ENCODE measurements around the gene NPB. TPM values are rescaled to one million over a fixed set of nuclear protein-coding genes. Genes with fewer than 3 reads are reported as not detected.
A peak's percentile ranks its signal among the peaks of the same experiment; 100 is the strongest.

NPB gene
- total and polyA plus RNA-seq, 9 donors, result 0.43 to 3.1 (median 1.3) TPM

GRCh38 chr17:81934850-81935708 is 33.0 kb downstream of the NPB start:
- 85 to 89% (median 87%) methylated on average over 38 of the region's 38 CpGs for WGBS, 3 donors
- H3K36me3 ChIP-seq, result no peaks in the 10 kb centered on the region

GRCh38 chr17:81935709-81936084 is 33.7 kb downstream of the NPB start:
- no peak overlapping the region for H3K4me3 ChIP-seq
- H3K36me3 ChIP-seq, result no peaks in the 10 kb centered on the region
- H3K27ac ChIP-seq, result no peak overlapping the region
- intact Hi-C loops (cut with DNase I), result no loop called here
- H3K27me3 ChIP-seq, result no peaks in the 10 kb centered on the region
- H3K9me3 ChIP-seq, result no peaks in the 10 kb centered on the region
- no peak for TF ChIP-seq POLR2A (IDR thresholded peaks at IDR 0.05)
- TF ChIP-seq CTCF (IDR thresholded peaks at IDR 0.05), result no peak
- TF ChIP-seq EP300 (IDR thresholded peaks at IDR 0.05), result no peak
- peaks cover 6% of the 10 kb centered on the region for H3K4me1 ChIP-seq (ENCODE audit: insufficient read depth)
- peak in 2 of 5 donors; percentile 17 to 29 for DNase-seq
- 81 to 83% (median 81%) methylated on average over 6 of the region's 6 CpGs for WGBS, 3 donors

More at GRCh38 chr17:81934850-81935708, 33.0 kb downstream of the NPB start:
- intact Hi-C loops (cut with DNase I), result no loop called here
- H3K4me1 ChIP-seq (ENCODE audit: insufficient read depth), result peaks cover 4% of the 10 kb centered on the region
- peak in 2 of 5 donors; percentile 21 to 26 for DNase-seq
- TF ChIP-seq CTCF (IDR thresholded peaks at IDR 0.05) (no peak), POLR2A (IDR thresholded peaks at IDR 0.05) (no peak), EP300 (IDR thresholded peaks at IDR 0.05) (no peak)
- no peak overlapping the region for H3K27ac ChIP-seq
- no peaks in the 10 kb centered on the region for H3K9me3 ChIP-seq
- no peak overlapping the region for H3K4me3 ChIP-seq
- no peaks in the 10 kb centered on the region for H3K27me3 ChIP-seq

- 55 to 70% (median 70%) methylated on average over 13 to 15 of the region's 15 CpGs for WGBS, 3 donors
- intact Hi-C loops (cut with DNase I), result no loop called here
- TF ChIP-seq CTCF (IDR thresholded peaks at IDR 0.05) (no peak), EP300 (IDR thresholded peaks at IDR 0.05) (no peak), POLR2A (IDR thresholded peaks at IDR 0.05) (no peak)
- Histone ChIP-seq H3K27ac (no peak overlapping the region), H3K4me1 (ENCODE audit: insufficient read depth) (peaks cover 6% of the 10 kb centered on the region), H3K9me3 (no peaks in the 10 kb centered on the region), H3K27me3 (no peaks in the 10 kb centered on the region), H3K36me3 (no peaks in the 10 kb centered on the region), H3K4me3 (no peak overlapping the region)
- DNase-seq, result peak in 2 of 5 donors; percentile 18 to 21
These were observed 37.2 kb downstream of the NPB start for GRCh38 chr17:81939218-81939617.

- WGBS, 3 donors, result 52 to 56% (median 52%) methylated on average over 18 to 21 of the region's 21 CpGs
- Histone ChIP-seq H3K4me3 (no peak overlapping the region), H3K4me1 (ENCODE audit: insufficient read depth) (peaks cover 6% of the 10 kb centered on the region), H3K27ac (no peak overlapping the region), H3K36me3 (no peaks in the 10 kb centered on the region), H3K9me3 (no peaks in the 10 kb centered on the region), H3K27me3 (no peaks in the 10 kb centered on the region)
- intact Hi-C loops (cut with DNase I), result no loop called here
- TF ChIP-seq CTCF (IDR thresholded peaks at IDR 0.05), result no peak
- no peak for TF ChIP-seq EP300 (IDR thresholded peaks at IDR 0.05)
- TF ChIP-seq POLR2A (IDR thresholded peaks at IDR 0.05), result no peak
- DNase-seq, result peak in 4 of 5 donors; percentile 48 to 66 (median 58)
These were observed 37.9 kb downstream of the NPB start for GRCh38 chr17:81939881-81940385.

Measured in ovary (tissue), 9 donors.